PFSK-1 (cell line): ENCODE measurements around the gene OR10D3.

ENCODE experiments used
- FOXP2 ChIP-seq: optimal IDR thresholded peaks from 2 replicates; pipeline ENCODE3; 2011; ENCODE audit warnings: borderline replicate concordance, control low read depth, inconsistent platforms; ENCODE audit not compliant: insufficient read depth; ENCODE audit errors: extremely low read length, extremely low read depth
- POLR2AphosphoS5 ChIP-seq: IDR thresholded peaks from 2 replicates; pipeline ENCODE4 v1.6.1; 2012; ENCODE audit warnings: low read depth, mild to moderate bottlenecking, control low read depth, low read length, moderate library complexity
- REST ChIP-seq, 2 experiments: IDR thresholded peaks; 2 replicates each; pipeline versions ENCODE4 v1.6.1 to v1.8.0; 2011 to 2012; ENCODE audit warnings: low read depth in 2 of 2, low read length in 2 of 2, control low read depth in 1 of 2, inconsistent platforms in 1 of 2, mild to moderate bottlenecking in 1 of 2, moderate library complexity in 1 of 2; ENCODE audit not compliant: insufficient read depth in 1 of 2
- SIN3A ChIP-seq: IDR thresholded peaks from 2 replicates; pipeline ENCODE4 v1.6.1; 2012; ENCODE audit warnings: mild to moderate bottlenecking, low read length, moderate library complexity, borderline replicate concordance; ENCODE audit not compliant: insufficient read depth
- TAF1 ChIP-seq: IDR thresholded peaks from 2 replicates; pipeline ENCODE4 v1.6.1; 2012; ENCODE audit warnings: low read length, control low read depth, borderline replicate concordance; ENCODE audit not compliant: insufficient read depth

- TF ChIP-seq TAF1 = no peak
- TF ChIP-seq REST (IDR thresholded peaks at IDR 0.05; ENCODE audit: insufficient read depth in 1 of 2, low read depth in 2 of 2, low read length in 2 of 2) = no peak
- TF ChIP-seq SIN3A = no peak
- TF ChIP-seq POLR2AphosphoS5 = no peak
- TF ChIP-seq FOXP2 = no peak
These were observed 28.2 kb downstream of the OR10D3 start for GRCh38 chr11:124211321-124211720.
